H54 (cell line): ENCODE data around the gene AGTR2.
"Not testable (repeated sequence)": the region's sequence is repeated elsewhere in the genome, so short reads cannot be mapped to it uniquely, and the experiment has no call there.

ENCODE experiments used
- DNase-seq: peaks from one replicate; pipeline ENCODE4 v3.0.0; 2011; ENCODE audit warnings: low spot score, mixed read lengths; ENCODE audit not compliant: insufficient read length
- FAIRE-seq: peaks from 3 replicates; lab custom pipeline; 2011; peaks lifted over from hg19 to GRCh38; lab: Jason Lieb, UNC
- POLR2A ChIP-seq: IDR thresholded peaks from 2 replicates; pipeline ENCODE4 v1.6.1; 2011; ENCODE audit warnings: low read depth, mild to moderate bottlenecking, low read length

Gene AGTR2, protein sequence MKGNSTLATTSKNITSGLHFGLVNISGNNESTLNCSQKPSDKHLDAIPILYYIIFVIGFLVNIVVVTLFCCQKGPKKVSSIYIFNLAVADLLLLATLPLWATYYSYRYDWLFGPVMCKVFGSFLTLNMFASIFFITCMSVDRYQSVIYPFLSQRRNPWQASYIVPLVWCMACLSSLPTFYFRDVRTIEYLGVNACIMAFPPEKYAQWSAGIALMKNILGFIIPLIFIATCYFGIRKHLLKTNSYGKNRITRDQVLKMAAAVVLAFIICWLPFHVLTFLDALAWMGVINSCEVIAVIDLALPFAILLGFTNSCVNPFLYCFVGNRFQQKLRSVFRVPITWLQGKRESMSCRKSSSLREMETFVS

DNA sequence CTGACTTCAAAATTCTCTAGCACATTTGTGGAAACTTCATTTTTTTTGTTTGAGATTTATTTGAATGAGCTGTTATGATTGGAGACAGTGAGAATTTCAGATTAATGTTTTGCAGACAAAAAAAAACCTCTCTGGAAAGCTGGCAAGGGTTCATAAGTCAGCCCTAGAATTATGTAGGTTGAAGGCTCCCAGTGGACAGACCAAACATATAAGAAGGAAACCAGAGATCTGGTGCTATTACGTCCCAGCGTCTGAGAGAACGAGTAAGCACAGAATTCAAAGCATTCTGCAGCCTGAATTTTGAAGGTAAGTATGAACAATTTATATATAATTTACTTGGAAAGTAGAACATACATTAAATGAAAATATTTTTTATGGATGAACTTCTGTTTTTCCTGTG lies at the start of gene AGTR2:
AGTR2 (plus strand) TSS at position 234 of the 400 bp plus-strand sequence. CDS start 1,537 bp downstream, outside the sequence.
- no peak for TF ChIP-seq POLR2A
- DNase-seq: no peak
- FAIRE-seq: no peak

GRCh38 chrX:116135277-116135676 lies 35.3 kb upstream of the AGTR2 start:
- FAIRE-seq: no peak
- no peak for TF ChIP-seq POLR2A
- no peak for DNase-seq

DNA sequence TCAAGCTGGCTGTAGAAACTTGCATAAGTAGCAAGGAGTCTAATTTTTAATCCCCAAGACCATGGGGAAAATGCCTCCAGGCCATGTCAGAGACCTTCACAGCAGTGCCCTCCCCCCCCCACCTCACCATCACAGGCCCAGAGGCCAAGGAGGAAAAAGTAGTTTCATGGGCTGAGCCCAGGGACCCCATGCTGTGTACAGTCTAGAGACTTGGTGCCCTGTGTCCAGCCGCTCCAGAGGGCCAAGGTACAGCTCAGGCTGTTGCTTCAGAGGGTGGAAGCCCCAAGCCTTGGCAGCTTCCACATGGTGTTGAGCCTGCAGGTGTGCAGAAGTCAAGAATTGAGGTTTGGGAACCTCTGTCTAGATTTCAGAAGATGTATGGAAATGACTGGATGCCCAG lies 29.3 kb upstream of the AGTR2 start:
- not testable (repeated sequence) for DNase-seq, FAIRE-seq

- DNase-seq (no peak), FAIRE-seq (no peak)
- no peak for TF ChIP-seq POLR2A
These were observed 27.6 kb upstream of the AGTR2 start for GRCh38 chrX:116142976-116143375.

- TF ChIP-seq POLR2A: no peak
- no peak for DNase-seq
- no peak for FAIRE-seq
These were observed 2.4 kb downstream of the AGTR2 start for GRCh38 chrX:116172976-116173375.

DNA sequence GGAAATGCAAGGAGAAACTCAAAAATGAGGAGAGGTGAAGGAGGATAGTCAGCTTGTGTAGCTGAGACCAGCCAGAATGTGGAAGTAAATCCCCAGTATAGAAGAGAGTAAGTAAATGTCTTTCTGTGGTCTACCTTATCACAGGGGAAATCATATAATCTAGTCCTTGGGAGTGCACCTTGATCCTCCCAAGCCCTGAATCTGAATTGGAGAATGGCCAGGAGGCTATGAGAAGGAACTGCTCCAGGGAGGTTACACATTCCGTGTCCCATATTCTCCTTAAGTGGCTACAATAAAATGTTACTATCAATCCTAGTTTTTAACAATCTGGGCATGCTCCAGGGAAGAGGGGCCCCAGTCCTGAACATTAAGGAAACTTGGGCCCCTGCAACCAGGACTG lies 10.8 kb downstream of the AGTR2 start:
- no peak for TF ChIP-seq POLR2A
- no peak for FAIRE-seq
- no peak for DNase-seq

DNA sequence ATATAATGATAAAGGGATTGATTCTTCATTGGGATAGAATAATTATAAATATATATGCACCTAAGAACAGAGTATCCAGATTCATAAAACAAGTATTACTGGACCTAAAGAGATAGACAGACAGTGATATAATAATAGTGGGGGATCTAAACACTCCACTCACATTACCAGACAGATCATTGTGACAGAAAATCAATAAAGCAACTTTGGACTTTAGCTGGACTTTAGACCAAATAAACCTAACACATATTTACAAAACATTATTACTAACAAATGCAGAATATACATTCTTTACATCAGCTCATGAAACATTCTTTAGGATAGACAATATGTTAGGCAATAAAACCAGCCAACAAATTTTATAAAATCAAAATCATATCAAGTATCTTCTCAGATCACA lies 14.6 kb downstream of the AGTR2 start:
- FAIRE-seq: no peak
- no peak for DNase-seq
- TF ChIP-seq POLR2A: no peak

GRCh38 chrX:116194649-116195048 lies 24.1 kb downstream of the AGTR2 start:
- DNase-seq: no peak
- no peak for FAIRE-seq
- TF ChIP-seq POLR2A: no peak

DNA sequence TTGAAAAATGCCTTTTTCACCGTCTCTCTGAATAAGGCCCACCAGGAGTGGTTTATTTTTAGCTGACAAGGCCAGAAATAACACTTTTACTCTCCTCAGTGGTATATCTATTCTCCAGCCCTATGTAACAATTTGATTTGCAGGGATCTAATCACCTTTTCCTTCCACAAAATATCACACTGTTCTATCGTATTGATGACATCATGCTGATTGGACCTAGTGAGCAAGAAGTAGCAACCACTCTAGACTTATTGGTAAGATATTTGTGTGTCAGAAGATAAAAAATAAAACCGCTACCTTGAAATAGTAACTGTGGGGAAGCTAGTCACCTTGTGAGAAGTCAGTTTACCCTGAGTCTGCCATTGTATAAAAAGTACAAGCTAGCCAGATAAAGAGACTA lies 27.7 kb downstream of the AGTR2 start:
- no peak for TF ChIP-seq POLR2A
- FAIRE-seq: no peak
- no peak for DNase-seq

DNA sequence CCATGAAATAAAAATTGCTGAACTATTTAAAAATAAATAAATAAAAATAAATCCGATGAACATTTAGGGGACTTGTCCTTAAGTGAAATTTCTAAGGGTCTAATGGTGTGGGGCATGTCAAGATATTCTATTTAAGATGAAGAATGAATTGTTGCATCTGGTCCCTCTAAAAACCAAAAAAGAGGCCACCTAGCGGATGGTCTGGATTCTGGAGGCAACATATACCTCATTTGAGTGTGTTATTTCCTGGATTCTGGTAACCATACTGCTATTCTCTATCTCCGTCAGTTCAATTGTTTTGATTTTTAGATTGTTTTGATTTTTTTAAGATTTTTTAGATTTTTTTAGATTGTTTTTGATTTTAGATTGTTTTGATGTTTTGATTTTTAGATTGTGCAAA lies 28.3 kb downstream of the AGTR2 start:
- no peak for TF ChIP-seq POLR2A
- no peak for FAIRE-seq
- DNase-seq: no peak

- FAIRE-seq: no peak
- TF ChIP-seq POLR2A: no peak
- no peak for DNase-seq
These were observed 34.4 kb downstream of the AGTR2 start for GRCh38 chrX:116204932-116205331.

GRCh38 chrX:116213262-116213661 lies 42.7 kb downstream of the AGTR2 start:
- DNase-seq (no peak), FAIRE-seq (no peak)
- no peak for TF ChIP-seq POLR2A

DNA sequence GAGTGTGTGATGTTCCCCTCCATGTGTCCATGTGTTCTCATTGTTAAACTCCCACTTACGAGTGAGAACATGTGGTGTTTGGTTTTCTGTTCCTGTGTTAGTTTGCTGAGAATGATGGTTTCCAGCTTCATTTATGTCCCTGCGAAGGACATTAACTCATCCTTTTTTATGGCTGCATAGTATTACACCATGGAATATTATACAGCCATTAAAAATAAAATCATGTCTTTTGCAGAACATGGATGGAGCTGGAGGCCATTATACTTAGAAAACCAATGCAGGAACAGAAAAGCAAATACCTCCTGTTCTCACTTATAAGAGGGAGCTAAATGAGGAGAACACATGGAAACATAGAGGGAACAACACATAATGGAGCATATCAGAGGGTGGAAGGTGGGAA lies 46.5 kb downstream of the AGTR2 start:
- not testable (repeated sequence) for FAIRE-seq, DNase-seq
